Mesothelial cell of epicardium (in vitro differentiated cells): ENCODE results near the gene CUX1. TPM values are rescaled to one million over a fixed set of nuclear protein-coding genes. Genes with fewer than 3 reads are reported as not detected.

Experiments used
- DNase-seq, 2 experiments: peaks; one replicate each; pipeline ENCODE4 v3.0.0; 2021; ENCODE audit warnings: low spot score in 2 of 2; ENCODE audit not compliant: unreplicated experiment in 2 of 2
- H3K27ac Mint-ChIP-seq: 2 replicates; pipeline ENCODE4 v1.8.0; 2021; ENCODE audit warnings: mixed read lengths
- H3K27me3 Mint-ChIP-seq: 2 replicates; pipeline ENCODE4 v1.8.0; 2021; ENCODE audit warnings: low read depth, mixed read lengths
- H3K36me3 Mint-ChIP-seq: 2 replicates; pipeline ENCODE4 v1.8.0; 2021; ENCODE audit warnings: mixed read lengths
- H3K4me1 Mint-ChIP-seq: 2 replicates; pipeline ENCODE4 v1.8.0; 2021; ENCODE audit warnings: mixed read lengths
- H3K4me3 Mint-ChIP-seq: 2 replicates; pipeline ENCODE4 v1.8.0; 2021; ENCODE audit warnings: mild to moderate bottlenecking, moderate library complexity, mixed read lengths
- H3K9me3 Mint-ChIP-seq: 2 replicates; pipeline ENCODE4 v1.8.0; 2021; ENCODE audit warnings: mixed read lengths
- CTCF ChIP-seq: fragments of 200-600 bp; sonication (generic); IDR thresholded peaks from one replicate; pipeline ENCODE4 v1.5.0; 2021; ENCODE audit warnings: antibody characterized with exemption; ENCODE audit not compliant: unreplicated experiment
- total RNA-seq: library from RNA; stranded (reverse); gene quantifications from 3 replicates; pipeline ENCODE4 v1.2.1, GENCODE V29; 2021

Gene CUX1
- total RNA-seq, 1 donor from 2014 or later: 158 TPM

- peaks cover 4% of the 10 kb centered on the region for H3K4me1 Mint-ChIP-seq
- H3K27me3 Mint-ChIP-seq: no peaks in the 10 kb centered on the region
- no peak overlapping the region for H3K4me3 Mint-ChIP-seq
- DNase-seq: peak; percentile 40 to 78
- peak overlapping the region; percentile 37 for H3K27ac Mint-ChIP-seq
- H3K9me3 Mint-ChIP-seq: no peaks in the 10 kb centered on the region
- peak; percentile 54 for TF ChIP-seq CTCF
- H3K36me3 Mint-ChIP-seq: peaks cover 18% of the 10 kb centered on the region
Observed at GRCh38 chr7:102236592-102237287, 419.3 kb downstream of the CUX1 start.

- Mint-ChIP-seq H3K27ac (no peak overlapping the region), H3K9me3 (no peaks in the 10 kb centered on the region), H3K4me1 (peaks cover 4% of the 10 kb centered on the region), H3K4me3 (no peak overlapping the region), H3K36me3 (peaks cover 21% of the 10 kb centered on the region), H3K27me3 (no peaks in the 10 kb centered on the region)
- DNase-seq: no peak
- no peak for TF ChIP-seq CTCF
Observed at GRCh38 chr7:102239206-102239820, 421.9 kb downstream of the CUX1 start.

DNA sequence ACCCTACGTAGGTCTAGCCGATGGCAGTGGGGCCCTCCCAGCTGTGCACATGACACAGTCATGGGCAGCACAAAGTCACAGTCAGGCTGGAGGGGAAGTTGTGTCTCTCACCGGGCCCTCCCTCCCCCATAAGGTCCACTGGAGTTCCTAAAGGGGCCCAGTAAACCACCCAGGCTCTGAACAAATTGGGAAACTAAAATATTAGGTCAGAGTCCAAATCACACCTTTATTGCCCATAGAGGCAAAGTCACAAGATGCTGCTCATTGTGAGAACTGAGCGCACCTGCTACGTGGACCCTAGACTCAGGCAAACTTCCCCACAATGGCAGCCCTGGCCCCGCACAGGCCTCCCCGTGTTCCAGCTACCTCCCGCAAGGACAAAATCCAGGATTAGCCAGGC lies 424.0 kb downstream of the CUX1 start:
- H3K27me3 Mint-ChIP-seq: no peaks in the 10 kb centered on the region
- DNase-seq: no peak
- TF ChIP-seq CTCF: no peak
- H3K4me3 Mint-ChIP-seq: no peak overlapping the region
- H3K36me3 Mint-ChIP-seq: peaks cover 18% of the 10 kb centered on the region
- no peak overlapping the region for H3K27ac Mint-ChIP-seq
- peaks cover 6% of the 10 kb centered on the region for H3K4me1 Mint-ChIP-seq
- H3K9me3 Mint-ChIP-seq: no peaks in the 10 kb centered on the region

DNA sequence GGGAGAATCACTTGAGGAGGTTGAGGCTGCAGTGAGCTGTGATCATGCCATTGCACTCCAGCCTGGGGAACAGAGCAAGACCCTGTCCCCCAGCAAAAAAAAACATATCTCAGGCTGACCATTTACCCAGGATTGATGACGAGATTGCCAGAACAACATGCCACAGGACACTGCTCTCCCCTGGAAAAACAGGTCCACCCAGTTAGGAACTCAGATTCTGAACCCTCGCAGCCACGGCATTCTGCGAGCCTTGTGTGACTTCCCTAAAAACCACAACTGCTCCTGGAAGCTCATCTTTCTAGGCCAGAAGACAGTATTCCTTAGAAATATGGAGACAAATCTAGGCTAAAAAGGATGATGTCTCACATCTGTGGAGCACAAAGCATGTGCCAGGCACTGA lies 427.2 kb downstream of the CUX1 start:
- no peak for TF ChIP-seq CTCF
- Mint-ChIP-seq H3K36me3 (peaks cover 20% of the 10 kb centered on the region), H3K4me1 (peaks cover 3% of the 10 kb centered on the region), H3K27ac (peak overlapping the region; percentile 30), H3K27me3 (no peaks in the 10 kb centered on the region), H3K4me3 (no peak overlapping the region), H3K9me3 (no peaks in the 10 kb centered on the region)
- no peak for DNase-seq

- H3K4me3 Mint-ChIP-seq: no peak overlapping the region
- no peak for TF ChIP-seq CTCF
- peaks cover 13% of the 10 kb centered on the region for H3K36me3 Mint-ChIP-seq
- H3K27me3 Mint-ChIP-seq: no peaks in the 10 kb centered on the region
- no peaks in the 10 kb centered on the region for H3K9me3 Mint-ChIP-seq
- no peak for DNase-seq
- H3K4me1 Mint-ChIP-seq: peaks cover 12% of the 10 kb centered on the region
- H3K27ac Mint-ChIP-seq: no peak overlapping the region
Observed at GRCh38 chr7:102248081-102248455, 430.6 kb downstream of the CUX1 start.
